Sigmoid colon (tissue), 4 donors: Measurements from ENCODE around the gene PITX3.

Experiments used
- EP300 ChIP-seq, 4 donors: sonication (generic); formaldehyde crosslinking; IDR thresholded peaks; one replicate each; pipeline ENCODE4 v1.6.1; 2017; ENCODE audit warnings: antibody characterized with exemption in 4 of 4
- POLR2A ChIP-seq, 2 donors: fragments of 450-650 bp; IDR thresholded peaks; one replicate each; pipeline ENCODE4 v1.6.1; 2016; ENCODE audit warnings: antibody characterized with exemption in 2 of 2, mild to moderate bottlenecking in 2 of 2, moderate library complexity in 2 of 2
- POLR2AphosphoS5 ChIP-seq, 4 donors: sonication (generic); formaldehyde crosslinking; IDR thresholded peaks; one replicate each; pipeline ENCODE4 v1.6.1; 2017; ENCODE audit warnings: antibody characterized with exemption in 4 of 4
- TF ChIP-seq, protein P1 (sequence below), 4 experiments: fragments of 450-650 bp in 3 of 4; fragments of 200-600 bp in 1 of 4; IDR thresholded peaks; one replicate each; pipeline ENCODE4 v1.5.1; 2016 to 2019; ENCODE audit warnings: antibody characterized with exemption in 4 of 4, mild to moderate bottlenecking in 3 of 4, moderate library complexity in 2 of 4

DNA sequence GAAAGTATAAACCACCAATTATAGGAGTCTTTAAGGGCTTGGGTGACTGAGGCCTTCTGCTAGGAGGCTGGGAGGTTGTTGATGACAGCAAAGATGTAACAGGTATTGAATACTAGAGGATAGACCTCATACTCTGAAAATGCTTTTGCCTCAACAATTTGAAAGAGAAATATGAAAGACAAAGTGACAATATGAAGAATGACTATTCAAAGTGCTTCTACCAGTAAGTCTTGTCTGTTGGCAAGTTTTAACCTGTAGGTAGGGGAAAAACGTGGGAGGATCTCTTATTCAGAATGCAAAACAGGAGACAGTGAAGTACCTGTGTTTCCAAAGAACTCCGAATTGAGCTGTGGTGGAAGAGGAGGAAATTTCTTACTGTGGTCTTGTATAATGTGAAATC lies 42.2 kb upstream of the PITX3 start:
- TF ChIP-seq POLR2A (IDR thresholded peaks at IDR 0.05) = no peak
- TF ChIP-seq, protein P1, sequence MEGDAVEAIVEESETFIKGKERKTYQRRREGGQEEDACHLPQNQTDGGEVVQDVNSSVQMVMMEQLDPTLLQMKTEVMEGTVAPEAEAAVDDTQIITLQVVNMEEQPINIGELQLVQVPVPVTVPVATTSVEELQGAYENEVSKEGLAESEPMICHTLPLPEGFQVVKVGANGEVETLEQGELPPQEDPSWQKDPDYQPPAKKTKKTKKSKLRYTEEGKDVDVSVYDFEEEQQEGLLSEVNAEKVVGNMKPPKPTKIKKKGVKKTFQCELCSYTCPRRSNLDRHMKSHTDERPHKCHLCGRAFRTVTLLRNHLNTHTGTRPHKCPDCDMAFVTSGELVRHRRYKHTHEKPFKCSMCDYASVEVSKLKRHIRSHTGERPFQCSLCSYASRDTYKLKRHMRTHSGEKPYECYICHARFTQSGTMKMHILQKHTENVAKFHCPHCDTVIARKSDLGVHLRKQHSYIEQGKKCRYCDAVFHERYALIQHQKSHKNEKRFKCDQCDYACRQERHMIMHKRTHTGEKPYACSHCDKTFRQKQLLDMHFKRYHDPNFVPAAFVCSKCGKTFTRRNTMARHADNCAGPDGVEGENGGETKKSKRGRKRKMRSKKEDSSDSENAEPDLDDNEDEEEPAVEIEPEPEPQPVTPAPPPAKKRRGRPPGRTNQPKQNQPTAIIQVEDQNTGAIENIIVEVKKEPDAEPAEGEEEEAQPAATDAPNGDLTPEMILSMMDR (IDR thresholded peaks at IDR 0.05) = no peak
- TF ChIP-seq POLR2AphosphoS5 (IDR thresholded peaks at IDR 0.05) = no peak
- no peak for TF ChIP-seq EP300 (IDR thresholded peaks at IDR 0.05)
